ENCODE measurements around the gene TPP1. TPM values are rescaled to one million over a fixed set of nuclear protein-coding genes. Genes with fewer than 3 reads are reported as not detected.

Gene TPP1
- total RNA-seq, 4 donors from 2014 or later, result 44.4 to 71.5 (median 54.9) TPM

GRCh38 chr11:6576471-6577373, 42.5 kb downstream of the TPP1 start:
- WGBS, result 27% methylated on average over 5 of the region's 6 CpGs
- peak; percentile 83 for DNase-seq (ENCODE audit: extremely low spot score)

GRCh38 chr11:6574816-6575715, 44.2 kb downstream of the TPP1 start:
- Histone ChIP-seq H3K4me3 (no peak overlapping the region), H3K4me1 (peaks cover 18 to 46% (median 37%) of the 10 kb centered on the region in 4 donors), H3K27me3 (no peaks in the 10 kb centered on the region), H3K27ac (replicated peaks in 1 of 4) (no peak overlapping the region), H3K9me3 (no peaks in the 10 kb centered on the region), H3K36me3 (peaks cover 0 to 20% (median 0%) of the 10 kb centered on the region in 4 donors)
- peak; percentile 34 for DNase-seq (ENCODE audit: extremely low spot score)
- intact Hi-C loops (cut with DNase I), result loop anchor here (5.0 kb wide), 1 partner anchor 38 kb away; no protein-coding TSS in a partner anchor
- 83% methylated on average over 6 of the region's 6 CpGs for WGBS
- TF ChIP-seq POLR2A (IDR thresholded peaks at IDR 0.05; ENCODE audit: low read depth), result no peak
- no peak for TF ChIP-seq EP300 (IDR thresholded peaks at IDR 0.05)
- no peak for TF ChIP-seq POLR2AphosphoS5 (IDR thresholded peaks at IDR 0.05)
- TF ChIP-seq CTCF (IDR thresholded peaks at IDR 0.05), result no peak

More at GRCh38 chr11:6576471-6577373, 42.5 kb downstream of the TPP1 start:
- H3K4me3 ChIP-seq, result no peak overlapping the region
- H3K9me3 ChIP-seq, result no peaks in the 10 kb centered on the region
- H3K4me1 ChIP-seq, result peaks cover 18 to 38% (median 29%) of the 10 kb centered on the region in 4 donors
- no peaks in the 10 kb centered on the region for H3K27me3 ChIP-seq
- no peak for TF ChIP-seq POLR2A (IDR thresholded peaks at IDR 0.05; ENCODE audit: low read depth)
- no peak for TF ChIP-seq EP300 (IDR thresholded peaks at IDR 0.05)
- TF ChIP-seq CTCF (IDR thresholded peaks at IDR 0.05), result no peak
- no peak for TF ChIP-seq POLR2AphosphoS5 (IDR thresholded peaks at IDR 0.05)
- H3K27ac ChIP-seq (replicated peaks in 1 of 4), result peak overlapping the region; percentile 57 to 76 (median 62)
- intact Hi-C loops (cut with DNase I), result loop anchor here (5.0 kb wide), 1 partner anchor 39 kb away; no protein-coding TSS in a partner anchor
- H3K36me3 ChIP-seq, result peaks cover 0 to 14% (median 0%) of the 10 kb centered on the region in 4 donors

- Histone ChIP-seq H3K27ac (replicated peaks in 1 of 4) (no peak overlapping the region), H3K27me3 (no peaks in the 10 kb centered on the region), H3K36me3 (peaks cover 0 to 24% (median 2%) of the 10 kb centered on the region in 4 donors), H3K4me1 (peaks cover 19 to 48% (median 35%) of the 10 kb centered on the region in 4 donors), H3K4me3 (no peak overlapping the region), H3K9me3 (no peaks in the 10 kb centered on the region)
- intact Hi-C loops (cut with DNase I), result no loop called here
- TF ChIP-seq POLR2AphosphoS5 (IDR thresholded peaks at IDR 0.05) (no peak), CTCF (IDR thresholded peaks at IDR 0.05) (no peak), POLR2A (IDR thresholded peaks at IDR 0.05; ENCODE audit: low read depth) (no peak), EP300 (IDR thresholded peaks at IDR 0.05) (no peak)
- DNase-seq (ENCODE audit: extremely low spot score), result no peak
- WGBS, result 55% methylated on average over 2 of the region's 2 CpGs
Measured at GRCh38 chr11:6572215-6572614, 47.0 kb downstream of the TPP1 start.

- H3K27me3 ChIP-seq, result no peaks in the 10 kb centered on the region
- H3K9me3 ChIP-seq, result no peaks in the 10 kb centered on the region
- H3K36me3 ChIP-seq, result peaks cover 0 to 31% (median 5%) of the 10 kb centered on the region in 4 donors
- no peak for TF ChIP-seq CTCF (IDR thresholded peaks at IDR 0.05)
- no peak for TF ChIP-seq EP300 (IDR thresholded peaks at IDR 0.05)
- no peak for TF ChIP-seq POLR2A (IDR thresholded peaks at IDR 0.05; ENCODE audit: low read depth)
- no peak for TF ChIP-seq POLR2AphosphoS5 (IDR thresholded peaks at IDR 0.05)
- H3K4me3 ChIP-seq, result peak overlapping the region in 1 of 4 donors; percentile 44
- WGBS, result 52% methylated on average over 22 of the region's 22 CpGs
- H3K27ac ChIP-seq (replicated peaks in 1 of 4), result no peak overlapping the region
- intact Hi-C loops (cut with DNase I), result no loop called here
- DNase-seq (ENCODE audit: extremely low spot score), result no peak
- peaks cover 14 to 41% (median 28%) of the 10 kb centered on the region in 4 donors for H3K4me1 ChIP-seq
Measured at GRCh38 chr11:6571434-6572008, 47.7 kb downstream of the TPP1 start.

All from esophagus muscularis mucosa (tissue), 4 donors.